ENCODE results near the gene GLB1L2.

The GLB1L2 gene

GRCh38 chr11:134362192-134362901, 30.6 kb downstream of the GLB1L2 start:
- Histone ChIP-seq H3K27ac (ENCODE audit: low read length) (no peak overlapping the region), H3K4me1 (ENCODE audit: insufficient read depth, low read length) (no peaks in the 10 kb centered on the region), H3K27me3 (ENCODE audit: insufficient read depth, low read length) (peaks cover 19% of the 10 kb centered on the region)

DNA sequence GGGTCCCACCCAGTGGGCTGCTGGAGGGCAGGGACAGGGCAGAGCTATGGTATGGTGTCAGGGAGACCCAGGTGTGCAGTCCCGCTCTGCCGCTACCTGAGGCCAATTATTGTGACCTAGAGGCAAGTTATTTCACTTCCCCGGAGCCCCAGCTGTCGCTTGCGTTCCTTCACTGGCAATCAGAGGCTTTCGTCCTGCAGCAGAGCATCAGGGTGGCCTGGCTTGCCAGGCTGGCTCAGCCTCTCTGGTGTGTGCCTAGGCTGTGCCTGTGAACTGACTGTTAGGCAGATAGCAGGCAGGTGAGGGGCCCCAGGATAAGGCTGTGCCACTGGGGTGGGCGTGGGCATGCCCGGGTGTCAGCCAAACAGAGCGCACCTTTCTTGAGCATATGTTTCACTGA, 31.4 kb downstream of the GLB1L2 start:
- H3K4me1 ChIP-seq (ENCODE audit: insufficient read depth, low read length): no peaks in the 10 kb centered on the region
- H3K4me3 ChIP-seq (ENCODE audit: low read length): no peak overlapping the region
- no peak overlapping the region for H3K27ac ChIP-seq (ENCODE audit: low read length)
- H3K9me3 ChIP-seq (ENCODE audit: insufficient read depth, low read depth, low read length): no peaks in the 10 kb centered on the region
- peaks cover 19% of the 10 kb centered on the region for H3K27me3 ChIP-seq (ENCODE audit: insufficient read depth, low read length)
- no peaks in the 10 kb centered on the region for H3K36me3 ChIP-seq (ENCODE audit: insufficient read depth, low read depth, low read length)
- H3K9ac ChIP-seq (ENCODE audit: low read depth, low read length): no peak overlapping the region

More at GRCh38 chr11:134362192-134362901, 30.6 kb downstream of the GLB1L2 start:
- H3K4me3 ChIP-seq (ENCODE audit: low read length): no peak overlapping the region
- no peaks in the 10 kb centered on the region for H3K36me3 ChIP-seq (ENCODE audit: insufficient read depth, low read depth, low read length)
- no peaks in the 10 kb centered on the region for H3K9me3 ChIP-seq (ENCODE audit: insufficient read depth, low read depth, low read length)
- no peak overlapping the region for H3K9ac ChIP-seq (ENCODE audit: low read depth, low read length)

DNA sequence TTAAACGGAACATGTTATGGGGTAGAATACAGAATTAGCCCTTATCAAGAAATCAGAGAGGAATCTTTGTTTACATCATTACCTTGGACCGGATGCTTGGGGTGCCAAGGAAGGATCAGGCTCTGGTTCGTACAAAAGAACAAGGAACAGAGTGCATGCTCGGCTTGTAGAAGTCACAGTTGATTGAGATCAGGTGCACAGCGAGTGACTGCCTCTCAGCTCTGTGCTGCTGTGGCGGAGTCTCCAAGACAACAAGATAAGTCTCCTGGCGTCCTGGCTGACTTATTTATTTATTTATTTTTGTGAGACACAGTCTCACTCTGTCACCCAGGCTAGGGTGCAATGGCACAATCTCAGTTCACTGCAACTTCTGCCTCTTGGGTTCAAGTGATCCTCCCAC, 31.8 kb downstream of the GLB1L2 start:
- H3K9me3 ChIP-seq (ENCODE audit: insufficient read depth, low read depth, low read length): no peaks in the 10 kb centered on the region
- H3K4me1 ChIP-seq (ENCODE audit: insufficient read depth, low read length): no peaks in the 10 kb centered on the region
- peaks cover 16% of the 10 kb centered on the region for H3K27me3 ChIP-seq (ENCODE audit: insufficient read depth, low read length)
- no peak overlapping the region for H3K9ac ChIP-seq (ENCODE audit: low read depth, low read length)
- no peak overlapping the region for H3K4me3 ChIP-seq (ENCODE audit: low read length)
- H3K27ac ChIP-seq (ENCODE audit: low read length): no peak overlapping the region
- H3K36me3 ChIP-seq (ENCODE audit: insufficient read depth, low read depth, low read length): no peaks in the 10 kb centered on the region

DNA sequence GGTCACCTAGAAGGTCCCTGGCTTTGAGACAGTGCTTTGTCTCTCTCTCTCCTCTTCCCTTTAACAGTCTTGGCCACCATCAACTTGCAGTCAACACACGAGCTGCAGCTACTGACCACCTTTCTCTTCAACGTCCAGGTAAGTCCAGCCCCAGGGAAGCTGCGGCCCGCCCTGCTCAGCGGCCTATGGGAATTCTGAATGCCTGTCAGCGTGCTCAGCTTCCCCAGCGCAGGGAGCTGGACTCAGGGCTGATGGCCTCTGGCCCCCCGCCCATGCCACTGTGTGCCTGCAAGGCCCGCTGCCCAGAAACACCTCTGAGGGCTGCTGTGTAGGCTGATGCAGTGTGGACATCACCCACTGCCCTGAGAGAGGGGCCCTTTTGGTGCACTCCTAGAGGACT, 32.5 kb downstream of the GLB1L2 start:
- H3K27me3 ChIP-seq (ENCODE audit: insufficient read depth, low read length): peaks cover 9% of the 10 kb centered on the region
- no peaks in the 10 kb centered on the region for H3K4me1 ChIP-seq (ENCODE audit: insufficient read depth, low read length)
- H3K4me3 ChIP-seq (ENCODE audit: low read length): no peak overlapping the region

GRCh38 chr11:134365011-134365925, 33.5 kb downstream of the GLB1L2 start:
- Histone ChIP-seq H3K36me3 (ENCODE audit: insufficient read depth, low read depth, low read length) (no peaks in the 10 kb centered on the region), H3K9ac (ENCODE audit: low read depth, low read length) (no peak overlapping the region), H3K4me3 (ENCODE audit: low read length) (no peak overlapping the region), H3K9me3 (ENCODE audit: insufficient read depth, low read depth, low read length) (no peaks in the 10 kb centered on the region), H3K4me1 (ENCODE audit: insufficient read depth, low read length) (no peaks in the 10 kb centered on the region), H3K27ac (ENCODE audit: low read length) (no peak overlapping the region), H3K27me3 (ENCODE audit: insufficient read depth, low read length) (no peaks in the 10 kb centered on the region; the same call in 1 of the 2 replicates)

More for the DNA sequence above, 32.5 kb downstream of the GLB1L2 start:
- Histone ChIP-seq H3K9me3 (ENCODE audit: insufficient read depth, low read depth, low read length) (no peaks in the 10 kb centered on the region), H3K9ac (ENCODE audit: low read depth, low read length) (no peak overlapping the region), H3K36me3 (ENCODE audit: insufficient read depth, low read depth, low read length) (no peaks in the 10 kb centered on the region), H3K27ac (ENCODE audit: low read length) (no peak overlapping the region)

GRCh38 chr11:134366254-134366653, 34.5 kb downstream of the GLB1L2 start:
- no peak overlapping the region for H3K27ac ChIP-seq (ENCODE audit: low read length)
- H3K27me3 ChIP-seq (ENCODE audit: insufficient read depth, low read length): no peaks in the 10 kb centered on the region; the same call in 1 of the 2 replicates
- no peaks in the 10 kb centered on the region for H3K4me1 ChIP-seq (ENCODE audit: insufficient read depth, low read length)

GRCh38 chr11:134367781-134368180, 36.0 kb downstream of the GLB1L2 start:
- Histone ChIP-seq H3K9me3 (ENCODE audit: insufficient read depth, low read depth, low read length) (no peaks in the 10 kb centered on the region), H3K4me3 (ENCODE audit: low read length) (no peak overlapping the region), H3K27me3 (ENCODE audit: insufficient read depth, low read length) (no peaks in the 10 kb centered on the region; the same call in 1 of the 2 replicates), H3K9ac (ENCODE audit: low read depth, low read length) (no peak overlapping the region), H3K4me1 (ENCODE audit: insufficient read depth, low read length) (no peaks in the 10 kb centered on the region), H3K27ac (ENCODE audit: low read length) (no peak overlapping the region), H3K36me3 (ENCODE audit: insufficient read depth, low read depth, low read length) (no peaks in the 10 kb centered on the region)

More at GRCh38 chr11:134366254-134366653, 34.5 kb downstream of the GLB1L2 start:
- H3K9ac ChIP-seq (ENCODE audit: low read depth, low read length): no peak overlapping the region
- H3K9me3 ChIP-seq (ENCODE audit: insufficient read depth, low read depth, low read length): no peaks in the 10 kb centered on the region
- H3K36me3 ChIP-seq (ENCODE audit: insufficient read depth, low read depth, low read length): no peaks in the 10 kb centered on the region
- H3K4me3 ChIP-seq (ENCODE audit: low read length): no peak overlapping the region

- Histone ChIP-seq H3K9ac (ENCODE audit: low read depth, low read length) (no peak overlapping the region), H3K36me3 (ENCODE audit: insufficient read depth, low read depth, low read length) (no peaks in the 10 kb centered on the region), H3K27ac (ENCODE audit: low read length) (no peak overlapping the region), H3K27me3 (ENCODE audit: insufficient read depth, low read length) (no peaks in the 10 kb centered on the region; the same call in 1 of the 2 replicates), H3K9me3 (ENCODE audit: insufficient read depth, low read depth, low read length) (no peaks in the 10 kb centered on the region), H3K4me1 (ENCODE audit: insufficient read depth, low read length) (no peaks in the 10 kb centered on the region), H3K4me3 (ENCODE audit: low read length) (no peak overlapping the region)
Observed at GRCh38 chr11:134369656-134370525, 38.1 kb downstream of the GLB1L2 start.

DNA sequence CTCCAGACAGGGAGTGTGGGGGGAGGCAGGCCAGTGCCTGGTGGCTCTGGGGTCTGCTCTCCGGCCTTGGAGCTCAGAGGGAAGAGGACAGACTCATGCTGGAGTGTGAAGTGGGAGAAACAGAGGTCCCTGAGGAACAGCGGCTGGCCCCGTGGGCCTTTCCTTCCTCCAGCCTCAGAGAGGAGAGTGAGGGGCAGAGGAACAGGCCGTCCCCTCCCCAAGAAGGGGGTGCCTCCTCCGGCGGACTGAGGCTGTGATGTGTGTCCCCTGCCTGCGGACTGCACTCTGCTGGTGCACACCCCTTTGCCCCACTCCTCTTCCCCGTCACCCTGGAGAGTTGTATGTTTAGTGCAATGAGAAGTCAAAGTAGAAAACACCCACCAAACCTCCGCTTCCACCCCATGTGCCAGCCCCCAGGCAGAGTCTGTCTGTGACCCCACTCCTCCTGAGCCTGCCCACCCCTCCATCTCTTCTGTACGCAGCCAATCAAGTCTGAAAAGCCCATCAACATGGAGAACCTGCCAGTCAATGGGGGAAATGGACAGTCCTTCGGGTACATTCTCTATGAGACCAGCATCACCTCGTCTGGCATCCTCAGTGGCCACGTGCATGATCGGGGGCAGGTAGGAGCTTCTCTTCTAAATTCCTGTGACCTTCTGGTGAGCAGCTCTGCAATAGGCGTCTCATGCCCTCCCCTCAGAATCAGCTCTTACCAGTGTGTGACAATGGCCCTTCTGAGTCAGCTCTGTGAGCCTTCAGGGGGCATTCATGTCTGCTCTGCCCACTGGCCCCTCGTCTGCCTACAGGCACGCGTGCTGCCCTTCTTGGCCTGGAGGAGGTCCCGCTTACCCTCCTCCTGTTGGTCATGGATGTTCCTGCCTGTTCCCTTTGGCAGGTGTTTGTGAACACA, 39.0 kb downstream of the GLB1L2 start:
- Histone ChIP-seq H3K27ac (ENCODE audit: low read length) (no peak overlapping the region), H3K4me3 (ENCODE audit: low read length) (no peak overlapping the region), H3K4me1 (ENCODE audit: insufficient read depth, low read length) (no peaks in the 10 kb centered on the region), H3K9ac (ENCODE audit: low read depth, low read length) (no peak overlapping the region), H3K27me3 (ENCODE audit: insufficient read depth, low read length) (no peaks in the 10 kb centered on the region; the same call in 1 of the 2 replicates), H3K9me3 (ENCODE audit: insufficient read depth, low read depth, low read length) (no peaks in the 10 kb centered on the region), H3K36me3 (ENCODE audit: insufficient read depth, low read depth, low read length) (no peaks in the 10 kb centered on the region)

DNA sequence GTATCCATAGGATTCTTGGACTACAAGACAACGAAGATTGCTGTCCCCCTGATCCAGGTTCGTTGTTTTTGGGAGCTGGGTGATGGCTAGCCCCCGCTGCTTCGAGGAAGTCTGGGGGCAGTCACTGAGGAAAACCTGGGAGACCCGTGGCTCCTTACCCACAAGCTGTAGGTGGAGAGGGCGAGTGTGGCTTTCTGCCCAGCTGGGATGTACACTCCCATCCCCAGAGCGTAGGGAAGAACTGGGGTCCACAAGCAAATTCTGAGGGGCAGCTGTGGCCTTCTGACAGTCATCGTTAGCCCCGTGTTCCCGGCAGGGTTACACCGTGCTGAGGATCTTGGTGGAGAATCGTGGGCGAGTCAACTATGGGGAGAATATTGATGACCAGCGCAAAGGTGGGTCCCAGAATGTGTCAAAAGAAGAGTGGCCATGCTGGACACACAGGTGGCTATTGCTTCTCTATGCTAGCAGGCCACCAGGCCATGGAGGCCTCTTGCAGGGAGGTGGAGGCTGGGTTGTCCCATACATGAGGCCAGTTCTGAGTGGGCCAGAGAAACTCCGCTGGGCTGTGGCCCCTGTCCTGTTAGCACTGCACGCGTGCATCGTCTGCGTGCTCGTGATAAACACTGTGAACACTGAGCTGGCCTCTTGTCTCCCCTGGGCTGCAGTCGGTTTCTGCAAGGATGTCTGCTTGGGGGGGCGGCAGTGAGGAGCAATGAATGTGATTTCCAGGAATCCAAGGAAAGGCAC, 39.8 kb downstream of the GLB1L2 start:
- H3K27me3 ChIP-seq (ENCODE audit: insufficient read depth, low read length): no peaks in the 10 kb centered on the region; the same call in 1 of the 2 replicates
- no peaks in the 10 kb centered on the region; the same call in 1 of the 2 replicates for H3K4me1 ChIP-seq (ENCODE audit: insufficient read depth, low read length)
- no peaks in the 10 kb centered on the region for H3K36me3 ChIP-seq (ENCODE audit: insufficient read depth, low read depth, low read length)
- H3K27ac ChIP-seq (ENCODE audit: low read length): no peak overlapping the region
- no peak overlapping the region for H3K9ac ChIP-seq (ENCODE audit: low read depth, low read length)
- no peaks in the 10 kb centered on the region for H3K9me3 ChIP-seq (ENCODE audit: insufficient read depth, low read depth, low read length)
- no peak overlapping the region for H3K4me3 ChIP-seq (ENCODE audit: low read length)
